Measurements from ENCODE around the gene CPA1. TPM values are rescaled to one million over a fixed set of nuclear protein-coding genes. Genes with fewer than 3 reads are reported as not detected.

CPA1 gene
- total and polyA plus RNA-seq, 10 of the 15 experiments (the other 5 are each of a cell fraction or from before 2014, with no cell fraction given): 8.0 TPM; not detected in 9

- TF ChIP-seq ZNF687 (IDR thresholded peaks at IDR 0.05) (no peak), CBFB (IDR thresholded peaks at IDR 0.05; ENCODE audit: low read depth) (no peak), KAT2A (conservative IDR thresholded peaks at IDR 0.05; ENCODE audit: control insufficient read depth, low read depth, low read length) (no peak), SMAD1 (IDR thresholded peaks at IDR 0.05; ENCODE audit: low read depth, partially characterized antibody) (no peak), TBL1XR1 (IDR thresholded peaks at IDR 0.05; ENCODE audit: low read depth, low read length) (no peak), SREBF1 (IDR thresholded peaks at IDR 0.05; ENCODE audit: low read length) (no peak), NFXL1 (IDR thresholded peaks at IDR 0.05; ENCODE audit: borderline replicate concordance) (no peak), HCFC1 (IDR thresholded peaks at IDR 0.05; ENCODE audit: low read length) (no peak), MEF2B (IDR thresholded peaks at IDR 0.05; ENCODE audit: partially characterized antibody, poor library complexity, severe bottlenecking) (no peak), RB1 (IDR thresholded peaks at IDR 0.05; ENCODE audit: borderline replicate concordance) (no peak)
These were observed 38.4 kb upstream of the CPA1 start (continued) for GRCh38 chr7:130341882-130342281.
